Astrocyte (in vitro differentiated cells and primary cell): ENCODE results near the gene SYT5.

Experiments
- CTCF ChIP-seq: IDR thresholded peaks from 2 replicates; pipeline ENCODE4 v1.5.1; 2011; ENCODE audit warnings: low read depth, mild to moderate bottlenecking, inconsistent platforms, low read length, moderate library complexity; ENCODE audit not compliant: insufficient read depth
- EZH2 ChIP-seq: IDR thresholded peaks from 2 replicates; pipeline ENCODE4 v1.6.1; 2012; ENCODE audit warnings: mild to moderate bottlenecking, low read length, inconsistent platforms; ENCODE audit not compliant: insufficient read depth

DNA sequence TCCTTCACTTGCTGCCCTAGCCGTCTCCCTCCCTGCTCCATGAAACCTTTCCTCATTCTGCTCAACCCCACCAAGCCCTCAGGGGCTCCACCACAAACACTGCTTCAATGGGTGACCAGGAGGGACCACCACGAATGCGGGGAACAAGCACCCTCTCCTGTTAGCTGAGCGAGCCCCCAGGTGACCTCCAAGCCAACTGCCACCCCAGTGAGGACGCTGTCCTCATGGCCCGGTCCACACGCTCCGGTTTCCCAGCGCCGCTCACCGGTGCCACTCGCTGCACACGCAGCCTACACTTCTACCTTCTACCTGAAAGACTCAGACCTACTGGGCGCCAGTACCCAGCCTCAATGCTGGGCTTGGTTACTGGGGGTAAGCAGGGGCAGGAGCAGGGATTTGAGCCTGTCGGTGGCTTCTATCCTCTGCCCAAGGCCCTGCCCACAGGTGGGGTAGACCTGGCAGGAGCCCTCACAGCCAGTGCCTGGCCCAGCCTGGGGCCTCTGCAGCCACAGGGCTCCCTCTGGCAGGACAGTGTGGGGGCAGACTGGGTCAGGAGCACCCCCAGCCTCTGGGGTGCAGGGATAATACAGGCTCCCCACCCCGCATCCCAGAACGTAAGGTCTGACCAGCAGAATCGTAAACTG lies 49.2 kb upstream of the SYT5 start:
- TF ChIP-seq CTCF, result no peak
- TF ChIP-seq EZH2, result no peak
